Left kidney (tissue), 2 donors: ENCODE results near the gene SFXN5. TPM values are rescaled to one million over a fixed set of nuclear protein-coding genes. Genes with fewer than 3 reads are reported as not detected.
"Not testable (repeated sequence)": the region's sequence is repeated elsewhere in the genome, so short reads cannot be mapped to it uniquely, and the experiment has no call there.

ENCODE experiments used
- DNase-seq: peaks from one replicate; pipeline ENCODE4 v3.0.0-alpha.2; 2013
- polyA plus RNA-seq: library from polyadenylated mRNA; unstranded; fragments of 120-200 nt; gene quantifications from one replicate; pipeline ENCODE4 v1.2.1, GENCODE V29; 2013; ENCODE audit not compliant: insufficient read length

The SFXN5 gene
- polyA plus RNA-seq, 1 donor: 26.3 TPM

- no peak for DNase-seq
Observed at GRCh38 chr2:73078457-73079411, 7.2 kb upstream of the SFXN5 start.

DNA sequence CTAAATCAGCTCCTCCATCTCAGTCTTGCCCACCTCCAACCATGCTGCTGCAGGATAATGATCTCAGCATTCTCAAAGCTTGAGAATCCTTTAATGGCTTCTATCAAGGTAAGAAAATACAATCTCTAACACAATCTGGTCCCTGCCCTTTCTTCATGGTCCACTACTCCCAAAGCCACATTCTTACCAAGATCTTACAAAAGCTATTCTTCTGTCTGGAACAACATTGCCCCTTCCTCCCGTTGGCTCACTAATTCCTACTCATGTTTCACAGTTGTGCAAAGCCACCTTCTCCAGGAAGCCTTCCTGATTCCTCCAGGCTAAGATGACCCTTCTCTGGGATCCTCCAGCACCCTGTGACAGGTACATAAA, 5.9 kb upstream of the SFXN5 start:
- DNase-seq: no peak

GRCh38 chr2:73076701-73077423, 5.3 kb upstream of the SFXN5 start:
- DNase-seq: no peak

DNA sequence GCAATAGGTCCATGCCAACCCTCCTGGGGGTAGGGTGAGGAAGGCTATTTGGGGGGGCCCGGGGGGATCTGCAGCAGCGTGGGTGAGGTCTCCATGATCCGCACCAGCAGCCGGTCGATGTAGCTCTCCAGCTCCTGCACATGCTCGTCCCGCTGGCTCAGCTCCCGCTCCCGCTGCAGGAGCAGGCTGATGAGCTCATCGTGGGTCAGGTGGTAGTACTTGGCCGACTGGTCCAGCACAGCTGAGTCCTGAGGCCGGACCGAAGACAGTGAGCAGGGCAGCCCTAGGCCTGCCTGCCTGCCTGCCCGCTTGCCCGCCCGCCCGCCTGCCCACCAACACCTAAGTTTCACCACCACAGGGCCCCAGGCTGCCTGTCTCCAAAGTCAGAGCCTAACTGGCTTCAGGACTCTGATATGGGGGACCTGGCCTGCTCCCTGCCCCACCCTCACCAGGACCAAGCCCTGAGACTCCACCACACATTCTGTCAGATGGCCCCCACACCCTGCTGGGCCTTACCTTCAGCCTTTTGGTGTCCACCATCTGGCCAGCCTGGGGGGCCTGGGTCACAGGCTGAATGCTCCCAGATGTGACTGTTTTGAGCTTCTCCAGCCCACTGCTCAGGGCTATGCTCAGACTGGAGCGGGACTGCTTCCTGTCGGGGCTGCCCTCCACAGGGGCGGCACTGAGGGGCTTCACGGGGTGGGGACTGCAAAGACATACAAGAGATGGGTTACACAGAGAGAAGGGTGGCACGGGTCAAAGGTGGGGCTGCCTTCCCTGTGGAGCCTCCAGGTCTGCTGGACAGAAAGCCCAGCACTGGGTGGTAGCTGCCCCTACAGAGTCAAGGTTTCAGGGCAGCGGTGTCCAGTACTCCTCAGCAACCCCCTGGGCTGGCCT, 4.2 kb upstream of the SFXN5 start:
- DNase-seq: no peak

GRCh38 chr2:73074110-73075069, 2.9 kb upstream of the SFXN5 start:
- no peak for DNase-seq

GRCh38 chr2:73072416-73072815, 904 bp upstream of the SFXN5 start:
- DNase-seq: no peak

DNA sequence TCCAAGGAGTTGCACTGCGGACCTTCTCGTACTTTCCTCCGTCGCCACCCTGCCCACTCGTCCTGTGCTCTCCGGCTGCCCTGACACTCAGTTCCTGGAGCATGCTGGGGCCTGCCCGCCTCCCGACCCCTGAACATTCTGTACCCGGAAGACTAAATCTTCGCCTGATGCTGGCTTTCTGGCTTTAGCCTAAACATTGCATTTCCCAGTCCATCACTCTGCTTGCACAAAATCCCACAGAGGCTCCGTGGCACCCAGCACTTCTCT, 550 bp upstream of the SFXN5 start:
- DNase-seq: no peak

DNA sequence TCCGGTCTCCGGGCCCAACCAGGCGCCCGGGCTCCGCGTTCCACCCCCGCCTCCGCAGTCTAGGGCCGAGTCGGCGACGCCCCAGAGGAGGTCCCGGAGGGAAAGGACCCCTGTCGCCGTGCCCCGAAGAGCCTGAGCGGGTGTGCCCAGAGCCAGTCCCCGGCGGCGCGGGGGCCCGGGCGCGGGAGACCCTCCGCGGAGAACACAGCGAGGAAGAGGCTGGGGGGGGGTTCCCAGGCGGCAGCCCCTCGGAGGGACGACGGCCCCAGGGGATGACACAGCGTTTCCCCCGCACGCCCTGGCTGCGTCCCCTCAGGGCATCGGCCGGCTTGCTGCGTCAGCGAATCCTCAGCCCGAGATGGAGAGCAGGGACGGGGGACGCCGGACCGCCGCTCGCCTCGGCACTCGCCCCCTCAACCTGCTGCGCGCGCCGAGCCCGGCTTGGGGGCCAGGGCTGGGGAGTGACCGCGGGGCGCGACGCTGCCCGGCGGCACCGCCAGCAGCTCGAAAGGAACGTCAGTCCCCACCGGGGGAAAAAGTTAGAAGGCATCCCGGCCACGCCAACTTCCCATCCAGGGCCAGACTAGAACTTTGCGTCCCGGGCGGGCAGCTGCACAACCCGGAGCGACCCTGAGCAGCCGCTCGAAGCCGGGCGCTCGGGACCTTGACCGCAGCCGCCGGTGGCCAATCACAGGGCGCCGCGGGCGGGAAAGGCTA, 711 bp downstream of the SFXN5 start:
- no peak for DNase-seq

- DNase-seq: no peak
Observed at GRCh38 chr2:73069855-73070642, 1.5 kb downstream of the SFXN5 start.

- no peak for DNase-seq
Observed at GRCh38 chr2:73069041-73069854, 2.3 kb downstream of the SFXN5 start.

- no peak for DNase-seq
Observed at GRCh38 chr2:73068147-73068546, 3.4 kb downstream of the SFXN5 start.

- no peak for DNase-seq
Observed at GRCh38 chr2:73067043-73067442, 4.5 kb downstream of the SFXN5 start.

GRCh38 chr2:73065070-73065469, 6.4 kb downstream of the SFXN5 start:
- not testable (repeated sequence) for DNase-seq

DNA sequence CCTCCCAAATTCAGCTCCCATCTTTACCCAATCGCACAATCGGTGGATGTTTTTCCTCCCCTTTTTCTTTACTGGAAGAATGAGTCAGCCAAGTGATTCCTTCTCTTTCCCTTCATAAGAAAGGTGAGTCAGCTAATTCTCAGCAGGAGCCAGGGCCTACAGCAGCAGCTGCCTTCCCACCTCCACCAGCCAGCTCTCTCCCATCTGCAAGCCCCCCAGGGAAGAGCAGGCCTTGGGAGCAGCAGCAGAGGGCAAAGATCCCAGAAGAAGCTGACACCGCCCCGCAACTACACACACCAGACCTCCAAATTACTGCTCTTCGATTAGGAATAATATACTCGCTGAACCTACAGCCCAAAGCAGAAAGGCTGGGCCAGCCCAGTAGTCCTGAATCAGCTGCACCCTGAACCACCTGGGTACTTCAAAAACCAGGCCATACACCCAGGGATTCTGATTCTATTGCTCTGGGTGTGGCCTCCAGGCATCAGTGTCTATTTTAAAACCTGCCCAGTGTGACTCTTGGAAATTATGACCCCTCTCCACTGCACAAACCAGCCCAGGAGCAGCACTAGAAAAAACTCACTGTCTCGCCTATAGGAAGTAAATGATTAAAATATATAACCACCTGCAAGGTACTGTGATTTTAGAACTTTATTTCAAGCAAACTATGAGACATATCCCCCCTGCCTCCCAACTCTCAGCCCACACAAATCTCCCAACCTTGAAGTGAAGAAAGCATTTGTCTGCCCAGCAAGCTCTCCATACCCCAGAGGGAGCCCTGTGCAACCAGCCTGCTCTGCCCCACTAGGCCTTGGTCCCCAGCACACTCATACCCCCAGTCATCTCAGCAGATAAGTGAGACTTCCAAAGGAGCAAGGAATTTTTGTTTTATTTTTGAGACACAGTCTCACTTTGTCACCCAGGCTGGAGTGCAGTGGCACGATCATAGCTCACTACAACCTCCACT, 7.3 kb downstream of the SFXN5 start:
- DNase-seq: no peak

- DNase-seq: no peak
Observed at GRCh38 chr2:73063472-73063871, 8.0 kb downstream of the SFXN5 start.

DNA sequence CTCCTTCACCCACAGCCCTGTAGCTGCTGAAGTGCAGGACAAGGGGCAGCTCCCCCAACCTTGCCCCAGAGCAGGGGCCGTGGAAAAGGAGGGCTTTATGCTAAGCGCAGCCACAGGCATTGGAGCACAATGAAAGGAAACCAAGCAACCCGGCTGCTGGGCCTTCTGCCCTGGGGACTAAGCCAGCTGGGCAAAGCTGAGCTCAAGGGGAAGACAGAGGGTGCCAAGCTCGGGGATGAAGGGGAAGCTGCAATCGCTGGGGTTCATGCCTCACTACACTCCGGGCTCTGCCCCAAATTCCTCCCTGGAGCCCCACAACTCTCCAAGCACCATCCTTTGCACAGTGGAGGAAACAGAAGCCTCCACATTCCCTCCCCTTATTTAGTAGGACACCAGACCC, 12.4 kb downstream of the SFXN5 start:
- DNase-seq: no peak

DNA sequence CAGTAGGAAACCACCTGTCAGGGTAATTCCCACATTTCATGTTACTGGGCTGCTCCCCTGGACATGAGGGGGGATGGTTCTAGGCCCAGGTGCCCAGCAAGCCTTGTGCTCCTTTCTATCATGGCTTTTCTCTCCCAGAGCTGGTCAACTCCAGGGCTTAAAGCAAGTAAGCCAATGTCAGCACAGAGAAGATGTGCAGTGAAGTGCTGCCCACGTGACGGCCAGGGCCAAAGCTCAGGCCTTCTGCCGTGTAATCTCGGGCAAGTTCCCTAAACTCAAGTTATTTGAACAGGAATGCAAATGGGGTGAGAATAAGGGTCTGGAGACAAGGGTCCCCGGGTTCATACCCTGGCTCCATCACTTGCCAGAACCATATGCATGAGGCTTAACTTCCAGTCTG, 16.5 kb downstream of the SFXN5 start:
- no peak for DNase-seq
